Lung (tissue), 12 donors: ENCODE results near the gene TBXA2R. TPM values are rescaled to one million over a fixed set of nuclear protein-coding genes. Genes with fewer than 3 reads are reported as not detected.
A peak's percentile ranks its signal among the peaks of the same experiment; 100 is the strongest.

Source experiments
- ATAC-seq: fragments of 200-7000 bp; cut with Tn5 transposase; one replicate; pipeline ENCODE4 v1.9.1; 2020; ENCODE audit warnings: moderate number of reproducible peaks; ENCODE audit not compliant: insufficient read depth, low FRiP score
- DNase-seq, 3 donors: peaks; one replicate each; pipeline ENCODE4 v3.0.0-alpha.2; 2013 to 2017
- H3K27ac ChIP-seq, 2 donors: one replicate each; pipeline ENCODE4 v1.5.1; 2013; ENCODE audit warnings: mild to moderate bottlenecking in 2 of 2, moderate library complexity in 2 of 2, control low read depth in 1 of 2, inconsistent platforms in 1 of 2, low read depth in 1 of 2, low read length in 1 of 2
- H3K27me3 ChIP-seq, 3 donors: one replicate each; pipeline ENCODE4 v1.5.1; 2013; ENCODE audit warnings: low read length in 2 of 3; ENCODE audit not compliant: control insufficient read depth in 3 of 3, insufficient read depth in 3 of 3
- H3K36me3 ChIP-seq, 4 donors: one replicate each; pipeline ENCODE4 v1.5.1; 2013; ENCODE audit warnings: low read length in 4 of 4, mild to moderate bottlenecking in 1 of 4, moderate library complexity in 1 of 4; ENCODE audit not compliant: control insufficient read depth in 4 of 4, insufficient read depth in 4 of 4
- H3K4me1 ChIP-seq, 5 donors: one replicate each; pipeline ENCODE4 v1.5.1; 2013; ENCODE audit warnings: low read length in 5 of 5, mild to moderate bottlenecking in 2 of 5, moderate library complexity in 1 of 5; ENCODE audit not compliant: control insufficient read depth in 5 of 5, insufficient read depth in 5 of 5
- H3K4me3 ChIP-seq: one replicate; pipeline ENCODE4 v1.5.1; 2013; ENCODE audit warnings: mild to moderate bottlenecking, control low read depth, moderate library complexity
- H3K9ac ChIP-seq, 2 donors: one replicate each; pipeline ENCODE4 v1.5.1; 2013; ENCODE audit warnings: low read length in 2 of 2, control low read depth in 1 of 2; ENCODE audit not compliant: insufficient read depth in 1 of 2
- H3K9me3 ChIP-seq, 4 donors: one replicate each; pipeline ENCODE4 v1.5.1; 2013; ENCODE audit warnings: low read length in 3 of 4, mild to moderate bottlenecking in 1 of 4, moderate library complexity in 1 of 4; ENCODE audit not compliant: control insufficient read depth in 4 of 4, insufficient read depth in 3 of 4
- WGBS, 2 donors: extraction: QIAGEN DNeasy Blood & Tissue Kit; methylation state at CpG; one replicate each; pipeline ENCODE4 v1.1.7; 2013; 5-methylcytosine and 5-hydroxymethylcytosine counted together
- polyA plus RNA-seq, 2 donors: library from polyadenylated mRNA; stranded (reverse); fragments of 200-250 nt; gene quantifications; one replicate each; pipeline ENCODE4 v1.2.1, GENCODE V29; 2013
- total RNA-seq, 2 donors: library from RNA; depleted of rRNA in 1 of 2; stranded (reverse); fragments of >200 nt in 1 of 2; gene quantifications; one replicate each; pipeline ENCODE4 v1.2.1, GENCODE V29; 2014 to 2021
- TF ChIP-seq, protein P1 (sequence below): IDR thresholded peaks from 2 replicates; pipeline ENCODE4 v1.5.1; 2012; ENCODE audit warnings: mild to moderate bottlenecking; ENCODE audit errors: control extremely low read depth, extremely low read depth
- donor health status: control.
- donor health status: control.
- donor health status: Bipolar disorder and iron deficiency.
- donor health status: healthy.
- donor health status: DM: yes; HTN: yes; CAD: no.

Gene TBXA2R
- total and polyA plus RNA-seq, 4 donors = 2.5 to 7.6 (median 3.5) TPM

DNA sequence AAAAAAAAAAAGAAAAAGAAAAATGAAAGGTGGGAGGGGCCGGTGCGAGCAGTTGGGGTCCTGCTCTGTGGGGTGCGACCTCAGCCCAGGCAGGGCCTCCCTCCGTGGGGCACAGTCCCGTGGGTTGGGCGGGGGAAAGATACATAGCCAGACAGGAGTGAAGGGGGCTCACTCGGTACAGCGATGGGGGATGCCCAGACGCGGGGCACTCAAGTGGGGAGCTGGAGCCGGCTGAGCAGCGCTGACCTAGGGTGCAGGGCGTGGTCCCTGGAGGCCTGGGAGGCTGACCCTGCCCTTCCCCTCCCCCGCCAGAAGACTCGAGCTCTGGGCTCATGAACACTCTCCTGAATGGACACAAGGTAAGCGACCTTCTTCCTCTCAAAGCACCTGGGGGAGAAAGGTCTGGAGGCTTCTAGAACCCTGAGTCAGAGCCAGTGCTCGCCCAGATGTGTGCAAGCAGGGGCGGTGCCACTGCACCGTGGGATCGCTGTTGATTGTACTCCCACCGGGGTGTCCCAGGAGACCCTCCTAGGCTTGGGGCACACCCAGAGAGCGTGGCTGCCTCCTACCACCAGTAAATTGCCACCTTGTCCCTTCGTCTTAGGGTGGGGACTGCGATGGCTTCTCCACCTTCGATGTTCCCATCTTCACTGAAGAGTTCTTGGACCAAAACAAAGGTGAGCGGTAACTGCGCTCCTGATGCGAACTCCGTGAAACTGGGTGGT, 30.6 kb downstream of the TBXA2R start:
- H3K9ac ChIP-seq = no peak overlapping the region
- DNase-seq (no peak), ATAC-seq (no peak)
- H3K36me3 ChIP-seq = peaks cover 0 to 13% (median 7%) of the 10 kb centered on the region in 4 donors
- H3K27me3 ChIP-seq = no peaks in the 10 kb centered on the region
- H3K9me3 ChIP-seq = no peaks in the 10 kb centered on the region
- TF ChIP-seq, protein P1, sequence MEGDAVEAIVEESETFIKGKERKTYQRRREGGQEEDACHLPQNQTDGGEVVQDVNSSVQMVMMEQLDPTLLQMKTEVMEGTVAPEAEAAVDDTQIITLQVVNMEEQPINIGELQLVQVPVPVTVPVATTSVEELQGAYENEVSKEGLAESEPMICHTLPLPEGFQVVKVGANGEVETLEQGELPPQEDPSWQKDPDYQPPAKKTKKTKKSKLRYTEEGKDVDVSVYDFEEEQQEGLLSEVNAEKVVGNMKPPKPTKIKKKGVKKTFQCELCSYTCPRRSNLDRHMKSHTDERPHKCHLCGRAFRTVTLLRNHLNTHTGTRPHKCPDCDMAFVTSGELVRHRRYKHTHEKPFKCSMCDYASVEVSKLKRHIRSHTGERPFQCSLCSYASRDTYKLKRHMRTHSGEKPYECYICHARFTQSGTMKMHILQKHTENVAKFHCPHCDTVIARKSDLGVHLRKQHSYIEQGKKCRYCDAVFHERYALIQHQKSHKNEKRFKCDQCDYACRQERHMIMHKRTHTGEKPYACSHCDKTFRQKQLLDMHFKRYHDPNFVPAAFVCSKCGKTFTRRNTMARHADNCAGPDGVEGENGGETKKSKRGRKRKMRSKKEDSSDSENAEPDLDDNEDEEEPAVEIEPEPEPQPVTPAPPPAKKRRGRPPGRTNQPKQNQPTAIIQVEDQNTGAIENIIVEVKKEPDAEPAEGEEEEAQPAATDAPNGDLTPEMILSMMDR = no peak
- WGBS, 2 donors = 87% methylated on average over 29 of the region's 29 CpGs
- H3K4me1 ChIP-seq = peaks cover 0 to 35% (median 14%) of the 10 kb centered on the region in 5 donors
- no peak overlapping the region for H3K27ac ChIP-seq
- H3K4me3 ChIP-seq = no peak overlapping the region

DNA sequence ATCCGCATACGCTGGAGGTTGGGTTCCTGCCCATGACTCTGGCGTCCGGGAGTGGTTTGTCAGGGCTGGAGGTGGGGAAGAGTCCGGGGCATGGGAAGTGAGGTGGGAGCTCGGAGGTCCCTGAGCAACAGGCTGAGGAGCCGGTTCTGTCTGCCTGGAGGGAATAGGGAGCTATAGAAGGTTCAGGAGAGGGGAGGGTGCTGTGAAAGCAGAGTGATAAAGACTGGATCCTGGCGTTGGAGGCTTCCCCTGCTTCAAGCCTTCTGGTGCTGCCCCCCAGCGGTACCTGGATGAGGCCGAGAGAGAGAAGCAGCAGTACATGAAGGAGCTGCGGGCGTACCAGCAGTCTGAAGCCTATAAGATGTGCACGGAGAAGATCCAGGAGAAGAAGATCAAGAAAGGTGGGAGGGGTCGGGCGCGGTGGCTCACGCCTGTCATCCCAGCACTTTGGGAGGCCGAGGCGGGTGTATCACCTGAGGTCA, 31.4 kb downstream of the TBXA2R start:
- H3K9me3 ChIP-seq = no peaks in the 10 kb centered on the region
- ATAC-seq (no peak), DNase-seq (no peak)
- H3K9ac ChIP-seq = no peak overlapping the region
- H3K4me1 ChIP-seq = peaks cover 0 to 30% (median 14%) of the 10 kb centered on the region in 5 donors
- TF ChIP-seq, protein P1 = no peak
- H3K27ac ChIP-seq = no peak overlapping the region
- H3K36me3 ChIP-seq = peaks cover 0 to 13% (median 7%) of the 10 kb centered on the region in 4 donors
- no peaks in the 10 kb centered on the region for H3K27me3 ChIP-seq
- 88 to 94% methylated on average over 19 of the region's 19 CpGs for WGBS, 2 donors
- no peak overlapping the region for H3K4me3 ChIP-seq

DNA sequence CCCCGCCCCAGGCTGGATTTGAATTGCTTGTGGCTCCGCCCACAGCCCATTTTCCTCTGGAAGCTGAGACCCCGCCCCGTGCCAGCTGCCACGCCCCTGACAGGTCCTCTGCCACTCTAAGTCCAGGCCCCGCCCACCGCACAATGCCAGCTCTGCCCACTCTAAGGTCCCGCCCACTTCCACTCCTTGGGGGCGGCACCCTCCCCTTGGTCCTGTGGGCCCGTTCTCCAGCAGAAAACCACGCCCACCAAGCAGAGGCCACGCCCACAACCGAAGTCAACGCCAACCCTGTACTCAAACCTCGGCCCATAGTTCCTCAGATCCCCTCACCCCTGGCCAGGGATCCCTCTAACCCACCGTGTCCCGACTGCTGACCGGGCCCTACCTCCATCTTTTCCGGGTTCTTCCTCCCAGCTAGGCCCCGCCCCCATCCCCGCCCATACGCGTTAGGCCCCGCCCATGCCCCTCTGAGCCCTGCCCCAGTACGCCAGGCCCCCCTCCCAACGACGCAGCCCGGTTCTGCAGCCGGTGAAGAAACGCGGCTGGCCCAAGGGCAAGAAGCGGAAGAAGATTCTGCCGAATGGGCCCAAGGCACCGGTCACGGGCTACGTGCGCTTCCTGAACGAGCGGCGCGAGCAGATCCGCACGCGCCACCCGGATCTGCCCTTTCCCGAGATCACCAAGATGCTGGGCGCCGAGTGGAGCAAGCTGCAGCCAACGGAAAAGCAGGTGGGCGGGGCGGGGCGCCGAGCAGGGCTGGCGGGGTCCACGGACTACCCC, 32.6 kb downstream of the TBXA2R start:
- Histone ChIP-seq H3K4me3 (no peak overlapping the region), H3K27ac (peak overlapping the region in 1 of 2 donors; percentile 9), H3K4me1 (peaks cover 0 to 18% (median 8%) of the 10 kb centered on the region in 5 donors), H3K9me3 (no peaks in the 10 kb centered on the region), H3K27me3 (no peaks in the 10 kb centered on the region), H3K9ac (no peak overlapping the region), H3K36me3 (peaks cover 0 to 13% (median 7%) of the 10 kb centered on the region in 4 donors)
- ATAC-seq (peak; percentile 51), DNase-seq (peak; percentile 75 to 89 (median 78))
- 59 to 63% methylated on average over 55 of the region's 55 CpGs for WGBS, 2 donors
- TF ChIP-seq, protein P1 = no peak
